ENCODE measurements around the gene NUBPL. TPM values are rescaled to one million over a fixed set of nuclear protein-coding genes. Genes with fewer than 3 reads are reported as not detected.

The NUBPL gene
- total RNA-seq, 2 experiments from 2014 or later: 9.0 to 17.5 TPM

DNA sequence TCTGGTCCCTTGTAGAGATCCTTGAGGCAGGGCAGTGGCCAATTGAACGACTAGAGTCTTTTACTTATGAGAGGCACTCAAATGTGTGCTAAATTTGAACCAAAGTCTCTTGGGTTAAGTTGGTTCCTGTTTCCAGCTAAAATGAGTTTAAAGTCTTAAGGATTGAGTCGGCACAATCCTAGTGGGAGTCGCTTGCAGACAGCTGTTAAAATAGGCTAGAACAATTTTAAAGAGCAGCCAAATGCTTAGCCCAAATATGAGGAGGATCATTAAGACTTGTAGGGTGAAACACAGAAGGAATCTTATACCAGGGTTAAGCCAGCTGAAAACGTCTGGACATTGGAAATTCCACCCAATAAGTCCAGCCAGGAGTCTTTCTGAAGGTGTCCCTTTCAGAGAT, 216.1 kb downstream of the NUBPL start:
- H3K4me1 ChIP-seq (ENCODE audit: insufficient read depth, low read length, poor library complexity, severe bottlenecking): no peaks in the 10 kb centered on the region
- no peaks in the 10 kb centered on the region for H3K79me2 ChIP-seq (ENCODE audit: insufficient read depth, low read depth, low read length)
- TF ChIP-seq, protein P1, sequence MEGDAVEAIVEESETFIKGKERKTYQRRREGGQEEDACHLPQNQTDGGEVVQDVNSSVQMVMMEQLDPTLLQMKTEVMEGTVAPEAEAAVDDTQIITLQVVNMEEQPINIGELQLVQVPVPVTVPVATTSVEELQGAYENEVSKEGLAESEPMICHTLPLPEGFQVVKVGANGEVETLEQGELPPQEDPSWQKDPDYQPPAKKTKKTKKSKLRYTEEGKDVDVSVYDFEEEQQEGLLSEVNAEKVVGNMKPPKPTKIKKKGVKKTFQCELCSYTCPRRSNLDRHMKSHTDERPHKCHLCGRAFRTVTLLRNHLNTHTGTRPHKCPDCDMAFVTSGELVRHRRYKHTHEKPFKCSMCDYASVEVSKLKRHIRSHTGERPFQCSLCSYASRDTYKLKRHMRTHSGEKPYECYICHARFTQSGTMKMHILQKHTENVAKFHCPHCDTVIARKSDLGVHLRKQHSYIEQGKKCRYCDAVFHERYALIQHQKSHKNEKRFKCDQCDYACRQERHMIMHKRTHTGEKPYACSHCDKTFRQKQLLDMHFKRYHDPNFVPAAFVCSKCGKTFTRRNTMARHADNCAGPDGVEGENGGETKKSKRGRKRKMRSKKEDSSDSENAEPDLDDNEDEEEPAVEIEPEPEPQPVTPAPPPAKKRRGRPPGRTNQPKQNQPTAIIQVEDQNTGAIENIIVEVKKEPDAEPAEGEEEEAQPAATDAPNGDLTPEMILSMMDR (conservative IDR thresholded peaks at IDR 0.05; ENCODE audit: low read length): no peak
- TF ChIP-seq EZH2phosphoT487 (IDR thresholded peaks at IDR 0.05; ENCODE audit: borderline replicate concordance, low read depth, low read length): no peak
- H3K9me2 ChIP-seq (ENCODE audit: insufficient read depth, low read length): no peaks in the 10 kb centered on the region
- no peak overlapping the region for H2AFZ ChIP-seq (ENCODE audit: low read length)
- no peak overlapping the region for H3K4me3 ChIP-seq (ENCODE audit: low read depth, low read length, poor library complexity, severe bottlenecking)
- peaks cover 21% of the 10 kb centered on the region for H3K9me3 ChIP-seq (ENCODE audit: low read length)
- ChIA-PET CTCF (ENCODE audit: unreplicated experiment) (no interaction called here), POLR2A (no interaction called here)
- H3K4me2 ChIP-seq (ENCODE audit: low read length): no peak overlapping the region
- H4K20me1 ChIP-seq (ENCODE audit: insufficient read depth, low read length): no peaks in the 10 kb centered on the region
- no peak for DNase-seq (ENCODE audit: low spot score)
- H3K36me3 ChIP-seq (ENCODE audit: insufficient read depth, low read length): no peaks in the 10 kb centered on the region
- H3K27ac ChIP-seq (ENCODE audit: low read depth, low read length, poor library complexity, severe bottlenecking): no peak overlapping the region
- intact Hi-C loops (cut with micrococcal nuclease; ENCODE audit: unreplicated experiment): loop anchor here (10.0 kb wide), 1 partner anchor 183 kb away; no protein-coding TSS in a partner anchor
- BruUV-seq (replicated peaks): no TSS peak

DNA sequence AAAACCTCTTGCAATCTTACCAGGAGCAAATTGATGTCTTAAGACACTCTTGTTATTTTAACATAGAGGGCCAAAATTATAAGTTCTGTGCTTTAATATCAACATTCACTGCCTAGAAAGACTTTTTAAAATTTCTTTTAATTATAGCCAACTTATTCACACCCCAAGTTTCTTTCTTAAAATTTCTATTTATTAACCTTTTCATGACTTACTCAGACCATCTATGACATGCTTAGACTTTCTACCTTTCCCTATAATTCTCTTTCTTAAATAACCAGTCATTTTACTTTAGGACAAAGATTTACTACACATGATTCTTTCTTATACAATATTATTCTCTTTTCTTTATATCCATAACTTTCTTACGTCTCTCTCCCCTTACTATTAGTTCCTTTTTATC, 220.4 kb downstream of the NUBPL start:
- TF ChIP-seq, protein P1 (conservative IDR thresholded peaks at IDR 0.05; ENCODE audit: low read length): no peak
- TF ChIP-seq EZH2phosphoT487 (IDR thresholded peaks at IDR 0.05; ENCODE audit: borderline replicate concordance, low read depth, low read length): no peak
- no TSS peak for BruUV-seq (replicated peaks)
- Histone ChIP-seq H3K4me2 (ENCODE audit: low read length) (no peak overlapping the region), H3K4me1 (ENCODE audit: insufficient read depth, low read length, poor library complexity, severe bottlenecking) (no peaks in the 10 kb centered on the region), H3K27ac (ENCODE audit: low read depth, low read length, poor library complexity, severe bottlenecking) (no peak overlapping the region), H3K36me3 (ENCODE audit: insufficient read depth, low read length) (no peaks in the 10 kb centered on the region), H4K20me1 (ENCODE audit: insufficient read depth, low read length) (no peaks in the 10 kb centered on the region), H3K79me2 (ENCODE audit: insufficient read depth, low read depth, low read length) (no peaks in the 10 kb centered on the region), H3K9me2 (ENCODE audit: insufficient read depth, low read length) (no peaks in the 10 kb centered on the region), H3K9me3 (ENCODE audit: low read length) (peaks cover 21% of the 10 kb centered on the region), H3K4me3 (ENCODE audit: low read depth, low read length, poor library complexity, severe bottlenecking) (no peak overlapping the region), H2AFZ (ENCODE audit: low read length) (no peak overlapping the region)
- peak; percentile 20 for DNase-seq (ENCODE audit: low spot score)
- intact Hi-C loops (cut with micrococcal nuclease; ENCODE audit: unreplicated experiment): no loop called here
- CTCF ChIA-PET (ENCODE audit: unreplicated experiment): no interaction called here
- POLR2A ChIA-PET: no interaction called here

GRCh38 chr14:31785574-31785973, 224.4 kb downstream of the NUBPL start:
- no peaks in the 10 kb centered on the region for H4K20me1 ChIP-seq (ENCODE audit: insufficient read depth, low read length)
- ChIA-PET CTCF (ENCODE audit: unreplicated experiment) (no interaction called here), POLR2A (interaction anchor here (1.0 kb wide), 1 partner anchor 17 kb away, joined by 3 read pairs; no protein-coding TSS in a partner anchor)
- BruUV-seq (replicated peaks): no TSS peak
- no peaks in the 10 kb centered on the region for H3K9me2 ChIP-seq (ENCODE audit: insufficient read depth, low read length)
- intact Hi-C loops (cut with micrococcal nuclease; ENCODE audit: unreplicated experiment): no loop called here
- no peak for DNase-seq (ENCODE audit: low spot score)
- H3K4me1 ChIP-seq (ENCODE audit: insufficient read depth, low read length, poor library complexity, severe bottlenecking): no peaks in the 10 kb centered on the region
- H3K79me2 ChIP-seq (ENCODE audit: insufficient read depth, low read depth, low read length): no peaks in the 10 kb centered on the region
- H3K27ac ChIP-seq (ENCODE audit: low read depth, low read length, poor library complexity, severe bottlenecking): no peak overlapping the region
- H3K36me3 ChIP-seq (ENCODE audit: insufficient read depth, low read length): no peaks in the 10 kb centered on the region
- H3K9me3 ChIP-seq (ENCODE audit: low read length): peaks cover 16% of the 10 kb centered on the region
- no peak overlapping the region for H3K4me2 ChIP-seq (ENCODE audit: low read length)
- H2AFZ ChIP-seq (ENCODE audit: low read length): no peak overlapping the region
- H3K4me3 ChIP-seq (ENCODE audit: low read depth, low read length, poor library complexity, severe bottlenecking): no peak overlapping the region
- no peak for TF ChIP-seq EZH2phosphoT487 (IDR thresholded peaks at IDR 0.05; ENCODE audit: borderline replicate concordance, low read depth, low read length)
- TF ChIP-seq, protein P1 (conservative IDR thresholded peaks at IDR 0.05; ENCODE audit: low read length): no peak
